ENCODE results near the gene USP19.

Gene USP19

DNA sequence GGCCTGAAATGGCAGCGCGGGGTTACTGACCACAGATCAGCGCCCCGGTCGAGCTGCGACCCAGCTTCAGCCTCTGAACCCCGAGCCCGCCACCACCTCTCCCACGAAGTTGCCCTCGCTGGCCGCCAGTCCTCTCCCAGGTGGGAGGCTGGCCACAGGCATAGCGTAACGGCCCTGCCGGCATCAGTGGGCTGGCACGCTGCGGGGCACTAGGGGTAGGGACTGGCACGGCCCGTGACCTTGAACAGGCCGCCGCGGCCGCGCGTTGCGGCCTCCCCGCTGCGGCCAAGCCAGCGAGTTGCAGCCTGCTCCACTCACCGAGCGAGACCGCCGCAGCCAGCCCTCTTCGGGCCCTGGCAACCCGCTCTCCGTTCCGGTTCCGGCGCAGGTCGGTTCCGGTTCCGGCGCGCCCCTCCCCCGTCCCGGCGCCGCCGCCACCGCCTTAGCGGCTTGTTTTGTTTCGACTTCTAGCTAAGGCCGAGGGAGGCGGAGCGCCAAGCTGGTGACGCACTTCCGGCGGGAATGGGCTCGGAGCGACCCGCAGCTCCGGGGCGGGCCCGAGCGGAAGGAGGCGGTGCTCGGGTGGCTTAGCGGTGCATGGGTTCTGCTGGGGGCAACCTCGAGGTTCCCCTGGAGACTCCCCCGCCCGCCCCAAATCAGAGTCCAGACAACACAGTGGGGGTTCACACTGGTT is at the start of gene USP19:
Gene USP19 (minus strand): TSS at position 386 of the 694 bp plus-strand sequence. CDS start 1,678 bp downstream, outside the sequence.
- DNase-seq = peak; percentile 74 to 93 (median 86)

DNA sequence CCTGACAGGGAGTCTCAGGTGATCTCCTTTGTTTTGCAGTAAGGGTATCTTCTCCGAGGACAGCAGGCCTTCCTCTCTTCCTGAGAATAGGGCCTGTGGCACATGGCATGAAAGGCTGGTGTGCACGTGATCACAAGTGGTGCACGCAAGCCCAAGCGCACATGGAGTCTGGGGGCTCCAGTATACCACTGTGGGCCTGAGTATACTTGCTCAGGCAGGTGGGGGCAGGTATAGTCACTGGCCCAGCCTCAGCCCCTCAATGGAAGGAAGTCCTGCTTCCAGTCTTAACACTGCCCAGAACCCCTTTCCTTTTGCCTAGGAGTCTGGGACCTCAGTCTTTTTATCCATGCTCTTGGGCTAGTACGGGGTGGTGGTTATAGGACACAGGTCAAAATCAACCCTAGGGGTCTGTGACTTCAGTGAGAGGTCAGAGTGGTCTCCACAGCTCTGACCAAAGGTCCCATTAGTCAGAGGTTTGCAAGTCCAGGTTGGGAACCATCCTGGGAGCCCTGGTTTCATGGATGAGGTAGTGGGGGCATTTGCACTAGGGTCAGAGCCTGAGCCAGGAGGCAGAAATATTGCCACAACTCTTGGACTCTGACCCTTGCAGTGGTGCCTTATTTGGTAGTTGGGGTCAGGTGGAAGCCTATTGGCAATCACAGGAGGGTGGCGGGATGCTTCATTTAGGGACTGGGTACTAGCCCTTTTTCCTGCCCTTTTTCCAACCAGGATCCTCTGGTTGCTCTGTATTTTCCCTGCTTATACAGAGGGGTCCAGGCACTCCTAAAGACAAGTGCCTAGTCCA is 46.3 kb upstream of the USP19 start:
- DNase-seq = no peak

GRCh38 chr3:49165771-49166751 is 45.4 kb upstream of the USP19 start, which contains the start of gene CCDC71:
TSS of gene CCDC71 (minus strand) at chr3:49166331. CDS start at chr3:49164208, 2,123 bp downstream.
- peak; percentile 38 to 72 (median 56) for DNase-seq

GRCh38 chr3:49164983-49165720 is 44.5 kb upstream of the USP19 start:
- no peak for DNase-seq

DNA sequence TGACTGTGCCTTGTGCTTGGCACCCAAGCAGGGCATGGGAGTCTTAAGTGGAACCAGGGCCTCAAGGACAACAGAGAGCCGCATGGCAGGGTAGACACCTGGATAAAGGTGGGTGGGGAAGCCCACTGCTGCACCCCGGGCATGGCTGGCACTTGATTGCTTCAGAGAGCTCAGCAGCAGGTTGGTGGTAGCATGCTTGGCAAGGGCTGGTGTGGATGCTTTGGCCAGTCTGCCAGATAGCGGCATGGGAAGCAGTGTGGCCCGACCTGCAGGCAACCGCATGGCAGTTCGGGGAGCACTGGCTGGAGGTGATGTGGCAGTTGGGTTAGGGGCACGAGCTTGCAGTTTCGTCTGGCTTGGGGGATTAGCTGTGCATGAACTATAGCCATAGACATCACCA is 43.0 kb upstream of the USP19 start:
- DNase-seq = no peak

GRCh38 chr3:49162751-49163419 is 42.3 kb upstream of the USP19 start:
- DNase-seq = no peak

- DNase-seq = no peak
Measured at GRCh38 chr3:49161808-49162530, 41.3 kb upstream of the USP19 start.

DNA sequence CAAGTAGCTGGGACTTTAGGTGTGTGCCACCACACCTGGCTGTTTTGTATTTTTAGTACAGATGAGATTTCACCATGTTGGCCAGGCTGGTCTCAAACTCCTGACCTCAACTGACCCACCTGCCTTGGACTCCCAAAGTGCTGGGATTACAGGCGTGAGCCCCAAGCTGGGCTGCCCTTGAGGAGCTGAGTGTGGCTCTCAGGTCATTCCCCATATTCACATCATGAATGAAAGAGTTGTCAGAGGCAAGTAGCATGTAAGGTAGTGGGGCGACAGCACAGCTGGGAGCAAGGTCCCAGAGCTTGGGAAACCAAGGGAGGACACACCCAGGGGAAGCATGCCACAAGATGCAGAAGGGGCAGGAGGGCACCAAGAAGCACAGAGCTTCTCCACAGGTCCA is 40.6 kb upstream of the USP19 start:
- no peak for DNase-seq

DNA sequence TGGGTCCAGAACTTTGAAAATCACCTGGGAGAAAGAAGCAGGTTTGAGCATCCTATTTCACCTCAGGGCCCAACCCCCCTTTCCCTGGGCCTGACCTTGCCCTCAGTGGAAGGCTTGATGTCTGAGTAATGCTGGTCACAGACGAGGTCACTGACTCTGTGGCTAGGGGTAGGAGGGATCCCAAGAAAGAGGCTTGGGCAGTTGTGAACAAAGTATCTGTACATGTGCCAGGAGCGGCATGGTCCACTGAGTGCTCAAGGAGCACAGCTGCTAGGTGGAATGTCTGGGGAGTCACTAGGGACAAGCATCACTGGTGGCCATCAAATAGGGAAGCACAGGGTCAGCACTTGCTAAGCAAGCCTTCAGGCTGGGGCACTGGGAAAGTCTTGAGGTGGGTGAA is 38.2 kb upstream of the USP19 start:
- no peak for DNase-seq

DNA sequence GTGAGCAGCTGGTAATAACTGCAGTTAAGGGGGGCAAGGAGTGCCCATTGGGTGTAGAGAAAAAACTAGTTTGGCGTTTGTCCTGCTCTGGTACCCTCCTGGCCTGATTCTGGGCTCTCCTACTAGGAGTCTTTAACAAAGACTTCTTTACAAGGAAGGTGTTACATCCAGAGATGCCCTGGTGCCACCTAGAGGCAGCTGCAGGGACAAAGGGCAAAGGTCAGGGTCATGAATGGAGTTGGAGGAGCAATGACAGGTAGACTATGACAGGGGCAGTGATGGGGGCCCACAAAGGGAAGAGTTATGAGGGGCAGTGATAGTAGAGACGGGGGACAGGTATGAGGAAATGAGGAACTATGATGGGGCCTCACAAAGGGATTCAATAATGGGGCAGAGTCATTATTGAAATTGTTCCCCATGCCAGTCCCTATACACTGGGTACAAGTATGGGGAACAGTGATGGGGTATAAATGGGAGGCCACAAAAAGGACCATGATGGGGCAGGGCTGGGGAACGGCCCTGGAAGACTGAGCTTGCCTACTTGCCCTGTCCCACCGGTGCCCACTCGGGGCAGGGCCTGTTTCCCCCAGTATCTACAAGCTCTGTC is 37.6 kb upstream of the USP19 start:
- DNase-seq = peak in 2 of 4 experiments; percentile 11 to 53

DNA sequence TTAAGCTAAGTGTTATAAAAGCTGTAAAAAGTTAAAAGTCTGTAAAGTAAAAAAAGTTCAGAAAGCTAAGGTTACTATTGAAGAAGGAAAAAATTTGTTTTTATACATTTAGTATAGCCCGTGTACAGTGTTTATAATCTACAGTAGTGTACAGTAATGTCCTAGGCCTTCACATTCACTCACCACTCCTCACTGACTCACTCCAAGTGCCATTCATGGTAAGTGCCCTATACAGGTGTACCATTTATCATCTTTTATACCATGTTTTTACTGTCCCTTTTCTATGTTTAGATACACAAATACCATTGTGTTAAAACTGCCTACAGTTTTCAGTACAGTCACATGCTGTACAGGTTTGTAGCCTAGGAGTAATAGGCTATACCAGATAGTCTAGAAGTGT is 36.7 kb upstream of the USP19 start:
- no peak for DNase-seq

DNA sequence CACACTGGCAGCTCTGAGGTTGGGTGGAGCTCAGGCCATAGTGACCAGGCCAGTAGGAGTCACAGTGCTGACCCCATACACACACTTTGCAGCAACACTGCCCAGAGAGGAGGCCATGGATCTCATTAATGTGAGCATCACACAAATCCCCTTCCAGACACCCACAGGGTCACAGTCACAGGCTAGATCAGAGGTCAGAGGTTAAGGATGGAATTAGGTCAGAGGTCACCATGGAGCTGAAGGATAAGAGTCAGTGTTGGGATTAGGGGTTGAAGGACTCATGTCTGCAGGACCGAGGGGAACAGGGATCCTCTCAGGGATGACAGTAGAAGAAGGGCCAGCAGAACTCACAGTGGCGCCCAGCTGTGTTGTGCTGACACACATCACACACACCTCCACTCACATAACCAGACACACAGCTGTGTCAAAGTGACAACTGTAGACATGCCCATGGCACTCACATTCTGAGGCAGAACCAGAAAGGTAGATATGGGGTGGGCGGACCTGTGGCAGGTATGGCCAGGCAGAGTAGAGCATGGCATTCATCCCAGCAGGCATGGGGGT is 32.8 kb upstream of the USP19 start:
- DNase-seq = no peak

GRCh38 chr3:49151610-49152009 is 31.0 kb upstream of the USP19 start:
- DNase-seq = no peak

DNA sequence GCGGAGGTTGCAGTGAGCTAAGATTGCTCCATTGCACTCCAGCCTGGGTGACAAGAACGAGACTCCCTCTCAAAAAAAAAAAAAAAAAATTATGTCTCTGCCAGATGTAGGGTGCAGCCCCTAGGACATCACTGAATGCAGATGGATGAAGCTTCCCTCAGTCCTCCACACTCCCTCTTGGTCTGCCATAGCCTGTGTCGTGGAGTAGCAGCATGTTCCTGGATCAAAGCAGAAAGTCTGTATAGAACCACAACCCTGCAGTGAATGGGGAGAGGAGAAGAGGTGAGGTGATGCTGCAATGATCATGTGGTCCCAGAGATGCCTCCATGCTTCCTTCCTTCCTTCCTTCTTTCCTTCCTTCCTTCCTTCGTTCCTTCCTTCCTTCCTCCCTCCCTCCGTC is 27.5 kb upstream of the USP19 start:
- DNase-seq = no peak

GRCh38 chr3:49140080-49140479 is 19.5 kb upstream of the USP19 start:
- DNase-seq = no peak

GRCh38 chr3:49135499-49135898 is 14.9 kb upstream of the USP19 start:
- DNase-seq = no peak

- no peak for DNase-seq
Measured at GRCh38 chr3:49134471-49135265, 14.0 kb upstream of the USP19 start.

- DNase-seq = no peak
Measured at GRCh38 chr3:49133226-49133951, 12.8 kb upstream of the USP19 start.

Measured in activated naive CD4-positive, alpha-beta T cell (primary cell).